HUES6 (cell line): ENCODE data around the gene PAN2.
"Not testable (repeated sequence)": the region's sequence is repeated elsewhere in the genome, so short reads cannot be mapped to it uniquely, and the experiment has no call there.

Source experiments
- H3K27ac ChIP-seq: 2 replicates; pipeline ENCODE4 v1.7.0; 2013; ENCODE audit warnings: low read depth, mild to moderate bottlenecking, low read length, inconsistent platforms
- H3K27me3 ChIP-seq: 2 replicates; pipeline ENCODE4 v1.6.1; 2013; ENCODE audit warnings: low read length; ENCODE audit not compliant: control insufficient read depth, insufficient read depth
- H3K36me3 ChIP-seq: 2 replicates; pipeline ENCODE4 v1.6.1; 2013; ENCODE audit warnings: low read length; ENCODE audit not compliant: control insufficient read depth, insufficient read depth
- H3K4me1 ChIP-seq: 2 replicates; pipeline ENCODE4 v1.6.1; 2013; ENCODE audit warnings: low read length; ENCODE audit not compliant: control insufficient read depth, insufficient read depth
- H3K4me3 ChIP-seq: 2 replicates; pipeline ENCODE4 v1.5.1; 2013; ENCODE audit warnings: low read depth, low read length
- H3K9ac ChIP-seq: one replicate; pipeline ENCODE4 v1.6.1; 2013; ENCODE audit warnings: mild to moderate bottlenecking, low read length
- H3K9me3 ChIP-seq: 2 replicates; pipeline ENCODE4 v1.6.1; 2013; ENCODE audit warnings: low read depth, low read length; ENCODE audit not compliant: control insufficient read depth, insufficient read depth

Gene PAN2

GRCh38 chr12:56324206-56324605, 9.6 kb downstream of the PAN2 start:
- no peak overlapping the region for H3K9ac ChIP-seq
- H3K27ac ChIP-seq = no peak overlapping the region
- no peaks in the 10 kb centered on the region for H3K4me1 ChIP-seq
- no peaks in the 10 kb centered on the region for H3K9me3 ChIP-seq
- peaks cover 81% of the 10 kb centered on the region for H3K36me3 ChIP-seq
- H3K27me3 ChIP-seq = no peaks in the 10 kb centered on the region
- no peak overlapping the region for H3K4me3 ChIP-seq

GRCh38 chr12:56321610-56322009, 12.2 kb downstream of the PAN2 start:
- peaks cover 72% of the 10 kb centered on the region for H3K36me3 ChIP-seq
- not testable (repeated sequence) for H3K9ac ChIP-seq, H3K27ac ChIP-seq, H3K9me3 ChIP-seq, H3K4me3 ChIP-seq, H3K27me3 ChIP-seq, H3K4me1 ChIP-seq

GRCh38 chr12:56321027-56321426, 12.8 kb downstream of the PAN2 start:
- Histone ChIP-seq H3K9ac (no peak overlapping the region), H3K4me3 (no peak overlapping the region), H3K36me3 (peaks cover 66% of the 10 kb centered on the region), H3K9me3 (no peaks in the 10 kb centered on the region), H3K27ac (no peak overlapping the region), H3K4me1 (no peaks in the 10 kb centered on the region), H3K27me3 (no peaks in the 10 kb centered on the region)

GRCh38 chr12:56317675-56318074, 16.1 kb downstream of the PAN2 start:
- no peaks in the 10 kb centered on the region for H3K27me3 ChIP-seq
- H3K4me1 ChIP-seq = no peaks in the 10 kb centered on the region
- peaks cover 48% of the 10 kb centered on the region for H3K36me3 ChIP-seq
- no peak overlapping the region for H3K27ac ChIP-seq
- H3K9ac ChIP-seq = no peak overlapping the region
- H3K4me3 ChIP-seq = no peak overlapping the region
- no peaks in the 10 kb centered on the region for H3K9me3 ChIP-seq

GRCh38 chr12:56315622-56316473, 18.0 kb downstream of the PAN2 start, which contains the start of gene CNPY2:
CNPY2 (minus strand) TSS chr12:56315988; CDS start chr12:56315217, 771 bp downstream.
- Histone ChIP-seq H3K9ac (peak within 1 kb of the TSS; percentile 97), H3K27me3 (no peaks in the 10 kb centered on the region), H3K36me3 (peaks cover 45% of the 10 kb centered on the region), H3K4me1 (no peaks in the 10 kb centered on the region), H3K27ac (peak within 1 kb of the TSS; percentile 13), H3K4me3 (peak within 1 kb of the TSS; percentile 100), H3K9me3 (no peaks in the 10 kb centered on the region)

- peaks cover 51% of the 10 kb centered on the region for H3K36me3 ChIP-seq
- no peaks in the 10 kb centered on the region for H3K9me3 ChIP-seq
- H3K27ac ChIP-seq = peak overlapping the region; percentile 13
- H3K27me3 ChIP-seq = no peaks in the 10 kb centered on the region
- H3K4me3 ChIP-seq = peak overlapping the region; percentile 100
- no peaks in the 10 kb centered on the region for H3K4me1 ChIP-seq
- peak overlapping the region; percentile 97 for H3K9ac ChIP-seq
Observed at GRCh38 chr12:56315249-56315621, 18.6 kb downstream of the PAN2 start.

- no peaks in the 10 kb centered on the region for H3K4me1 ChIP-seq
- no peak overlapping the region for H3K9ac ChIP-seq
- no peak overlapping the region for H3K4me3 ChIP-seq
- no peaks in the 10 kb centered on the region for H3K9me3 ChIP-seq
- no peak overlapping the region for H3K27ac ChIP-seq
- H3K36me3 ChIP-seq = peaks cover 66% of the 10 kb centered on the region
- H3K27me3 ChIP-seq = no peaks in the 10 kb centered on the region
Observed at GRCh38 chr12:56311003-56311402, 22.8 kb downstream of the PAN2 start.

- Histone ChIP-seq H3K36me3 (peaks cover 69% of the 10 kb centered on the region), H3K4me1 (no peaks in the 10 kb centered on the region), H3K4me3 (no peak overlapping the region), H3K9ac (no peak overlapping the region), H3K9me3 (no peaks in the 10 kb centered on the region), H3K27ac (no peak overlapping the region), H3K27me3 (no peaks in the 10 kb centered on the region)
Observed at GRCh38 chr12:56308714-56309113, 25.1 kb downstream of the PAN2 start.

GRCh38 chr12:56307221-56307965, 26.4 kb downstream of the PAN2 start:
- H3K4me1 ChIP-seq = no peaks in the 10 kb centered on the region
- H3K27ac ChIP-seq = no peak overlapping the region
- no peaks in the 10 kb centered on the region for H3K9me3 ChIP-seq
- peaks cover 64% of the 10 kb centered on the region for H3K36me3 ChIP-seq
- H3K9ac ChIP-seq = no peak overlapping the region
- no peak overlapping the region for H3K4me3 ChIP-seq
- H3K27me3 ChIP-seq = no peaks in the 10 kb centered on the region

GRCh38 chr12:56304872-56305590, 28.8 kb downstream of the PAN2 start:
- Histone ChIP-seq H3K9ac (no peak overlapping the region), H3K9me3 (no peaks in the 10 kb centered on the region), H3K4me3 (no peak overlapping the region), H3K4me1 (peaks cover 8% of the 10 kb centered on the region; the same call in 1 of the 2 replicates), H3K27me3 (no peaks in the 10 kb centered on the region), H3K27ac (no peak overlapping the region), H3K36me3 (peaks cover 51% of the 10 kb centered on the region)
